Measurements from ENCODE around the gene FSCN2.

FSCN2 gene

GRCh38 chr17:81586096-81586495 is 57.9 kb downstream of the FSCN2 start:
- Histone ChIP-seq H3K9ac (ENCODE audit: low read depth in 1 of 2, low read length in 2 of 2) (no peak overlapping the region), H3K9me3 (ENCODE audit: control insufficient read depth in 1 of 2, low read length in 2 of 2) (no peaks in the 10 kb centered on the region), H3K27me3 (ENCODE audit: control insufficient read depth in 1 of 2, insufficient read depth in 2 of 2, low read length in 2 of 2) (no peaks in the 10 kb centered on the region), H3K4me1 (ENCODE audit: control insufficient read depth in 1 of 2, insufficient read depth in 2 of 2, low read length in 2 of 2) (no peaks in the 10 kb centered on the region), H3K27ac (ENCODE audit: low read depth, low read length) (no peak overlapping the region), H3K36me3 (ENCODE audit: control insufficient read depth in 1 of 2, insufficient read depth in 2 of 2, low read length in 2 of 2) (peaks cover 25 to 87% of the 10 kb centered on the region in 2 donors), H3K4me3 (ENCODE audit: low read depth in 1 of 2, low read length in 2 of 2) (no peak overlapping the region)

All from duodenal mucosa (tissue), 2 donors.